D721Med (cell line): Measurements from ENCODE around the gene STARD3.

ENCODE experiments used
- DNase-seq: peaks from one replicate; pipeline ENCODE4 v3.0.0; 2011; ENCODE audit warnings: low spot score; ENCODE audit not compliant: insufficient read length
- FAIRE-seq: peaks from 2 replicates; lab custom pipeline; 2011; peaks lifted over from hg19 to GRCh38; lab: Jason Lieb, UNC
- TF ChIP-seq, protein P1 (sequence below): IDR thresholded peaks from 2 replicates; pipeline ENCODE4 v1.5.1; 2012; ENCODE audit warnings: mild to moderate bottlenecking, control low read depth; ENCODE audit not compliant: insufficient read depth; ENCODE audit errors: missing control alignments

Gene STARD3

DNA sequence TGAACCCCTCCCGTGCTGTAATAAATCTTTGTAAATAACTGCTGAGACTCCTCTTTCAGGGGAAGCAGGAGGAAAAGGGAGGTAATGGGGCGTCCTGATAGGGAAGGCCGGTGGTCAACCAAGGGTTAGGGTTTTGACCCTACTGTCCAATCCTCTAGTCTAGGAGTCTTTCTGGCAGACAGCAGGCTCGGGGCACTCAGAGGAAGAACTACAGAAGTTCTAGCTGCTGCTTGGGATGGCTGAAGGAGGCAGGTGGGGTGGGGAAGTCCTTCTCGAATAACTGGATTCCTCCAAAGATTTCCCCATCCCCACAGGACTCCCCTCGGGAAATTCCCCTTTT, 387 bp upstream of the STARD3 start:
- FAIRE-seq (no peak), DNase-seq (no peak)
- TF ChIP-seq, protein P1, sequence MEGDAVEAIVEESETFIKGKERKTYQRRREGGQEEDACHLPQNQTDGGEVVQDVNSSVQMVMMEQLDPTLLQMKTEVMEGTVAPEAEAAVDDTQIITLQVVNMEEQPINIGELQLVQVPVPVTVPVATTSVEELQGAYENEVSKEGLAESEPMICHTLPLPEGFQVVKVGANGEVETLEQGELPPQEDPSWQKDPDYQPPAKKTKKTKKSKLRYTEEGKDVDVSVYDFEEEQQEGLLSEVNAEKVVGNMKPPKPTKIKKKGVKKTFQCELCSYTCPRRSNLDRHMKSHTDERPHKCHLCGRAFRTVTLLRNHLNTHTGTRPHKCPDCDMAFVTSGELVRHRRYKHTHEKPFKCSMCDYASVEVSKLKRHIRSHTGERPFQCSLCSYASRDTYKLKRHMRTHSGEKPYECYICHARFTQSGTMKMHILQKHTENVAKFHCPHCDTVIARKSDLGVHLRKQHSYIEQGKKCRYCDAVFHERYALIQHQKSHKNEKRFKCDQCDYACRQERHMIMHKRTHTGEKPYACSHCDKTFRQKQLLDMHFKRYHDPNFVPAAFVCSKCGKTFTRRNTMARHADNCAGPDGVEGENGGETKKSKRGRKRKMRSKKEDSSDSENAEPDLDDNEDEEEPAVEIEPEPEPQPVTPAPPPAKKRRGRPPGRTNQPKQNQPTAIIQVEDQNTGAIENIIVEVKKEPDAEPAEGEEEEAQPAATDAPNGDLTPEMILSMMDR = no peak

DNA sequence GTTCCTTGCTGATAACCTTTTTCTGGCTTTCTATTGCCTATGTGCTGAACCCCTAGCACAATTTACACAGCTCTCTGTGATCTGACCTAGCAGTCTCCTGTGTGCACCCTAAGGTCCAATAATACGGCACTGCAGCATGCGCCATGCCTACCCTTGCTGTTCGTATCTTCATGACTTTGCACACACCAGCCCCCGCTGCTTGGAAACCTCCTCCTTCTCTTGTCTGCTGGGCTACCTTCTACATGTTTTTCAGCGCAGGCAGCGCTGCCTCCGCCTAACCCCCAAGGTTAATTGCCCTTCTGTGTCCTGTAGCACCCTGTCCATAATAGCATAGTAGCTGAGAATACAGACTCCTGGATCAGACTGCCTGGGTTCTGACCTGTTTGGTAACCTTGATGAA, 1.4 kb downstream of the STARD3 start:
- FAIRE-seq = no peak
- no peak for DNase-seq
- TF ChIP-seq, protein P1 = no peak

DNA sequence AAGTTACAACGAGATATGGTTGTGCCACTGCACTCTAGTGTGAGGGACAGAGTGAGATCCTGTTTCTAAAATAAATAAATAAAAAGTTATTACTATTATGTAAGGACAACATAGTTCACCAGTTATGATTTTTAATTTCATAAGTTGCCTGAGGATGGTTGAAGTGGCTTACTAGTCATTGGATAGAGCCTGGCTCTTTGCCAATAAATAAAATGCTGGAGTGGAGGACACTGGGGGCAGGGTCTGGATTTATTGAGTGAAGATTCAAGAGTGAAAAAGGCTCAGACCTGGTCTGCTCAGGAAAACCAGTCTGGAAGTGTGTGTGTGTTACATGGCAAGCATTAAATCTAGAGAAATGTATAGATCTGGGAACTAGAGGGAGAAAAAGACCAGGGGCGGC, 2.1 kb downstream of the STARD3 start:
- no peak for DNase-seq

DNA sequence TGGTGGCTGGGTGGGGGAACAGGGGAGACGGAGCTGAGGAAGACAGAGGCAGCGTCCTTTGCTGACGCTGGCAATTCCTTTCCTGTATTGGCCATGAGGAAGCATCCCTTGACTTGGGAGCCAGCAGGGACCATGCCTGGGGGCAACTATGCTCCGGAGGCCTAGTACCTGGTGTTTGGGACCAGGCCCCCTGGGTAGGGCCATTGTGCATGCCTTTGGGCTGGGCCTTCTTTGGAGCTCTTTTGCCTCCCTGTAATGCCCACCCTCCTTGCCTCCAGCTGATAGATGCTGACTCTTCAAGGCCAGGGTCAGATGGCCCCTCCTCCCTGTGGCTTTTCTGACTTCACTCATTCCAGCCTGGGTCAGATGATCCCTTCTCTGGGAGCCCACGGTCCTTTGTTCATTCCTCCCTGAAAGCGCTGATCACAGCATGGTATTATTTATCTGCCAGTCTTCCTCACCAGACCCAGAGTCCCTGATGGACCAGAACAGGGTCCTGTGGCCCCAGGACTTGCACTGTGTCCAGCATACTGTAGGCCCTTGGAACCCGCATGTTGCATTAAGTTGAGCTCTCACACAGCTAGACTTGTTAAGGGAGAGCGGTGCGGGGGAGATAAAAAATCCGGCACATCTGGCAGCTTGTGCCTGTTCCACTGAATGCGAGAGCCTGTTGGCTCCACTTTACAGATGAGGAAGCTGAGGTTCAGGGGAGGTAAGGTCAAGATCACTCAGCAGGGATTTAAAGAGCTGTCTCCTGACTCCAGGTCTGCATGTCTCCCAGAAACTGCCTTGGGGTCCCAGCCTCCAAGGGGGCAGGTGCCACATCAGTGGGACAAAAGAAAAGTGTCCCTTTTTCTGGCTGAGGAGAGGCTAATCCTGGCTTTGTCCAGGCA, 2.9 kb downstream of the STARD3 start:
- TF ChIP-seq, protein P1 = no peak
- FAIRE-seq (no peak), DNase-seq (no peak)

More for the DNA sequence above, 2.1 kb downstream of the STARD3 start:
- TF ChIP-seq, protein P1 = no peak
- no peak for FAIRE-seq

DNA sequence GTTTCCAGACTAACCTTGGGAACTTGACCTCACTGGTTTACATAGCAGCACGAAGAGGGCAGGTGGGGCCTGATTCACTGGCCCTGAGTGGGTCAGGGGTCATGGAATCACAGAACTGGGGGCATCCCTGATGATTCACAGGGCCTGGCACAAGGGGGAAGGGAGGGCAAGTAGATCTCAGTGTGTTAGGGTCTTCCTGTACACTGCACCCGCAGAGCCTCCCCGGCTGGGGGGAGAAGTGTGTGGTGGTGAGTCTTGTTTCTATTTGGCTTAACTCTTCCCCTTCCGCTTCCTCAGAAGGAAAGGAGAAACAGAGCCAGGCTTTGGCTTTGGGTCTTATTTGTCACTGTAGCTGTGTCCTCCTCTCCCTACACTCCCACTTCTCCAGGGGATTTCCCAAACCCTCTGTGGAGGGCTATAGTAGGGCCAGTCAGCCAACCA, 3.7 kb downstream of the STARD3 start:
- DNase-seq (no peak), FAIRE-seq (no peak)
- TF ChIP-seq, protein P1 = no peak

DNA sequence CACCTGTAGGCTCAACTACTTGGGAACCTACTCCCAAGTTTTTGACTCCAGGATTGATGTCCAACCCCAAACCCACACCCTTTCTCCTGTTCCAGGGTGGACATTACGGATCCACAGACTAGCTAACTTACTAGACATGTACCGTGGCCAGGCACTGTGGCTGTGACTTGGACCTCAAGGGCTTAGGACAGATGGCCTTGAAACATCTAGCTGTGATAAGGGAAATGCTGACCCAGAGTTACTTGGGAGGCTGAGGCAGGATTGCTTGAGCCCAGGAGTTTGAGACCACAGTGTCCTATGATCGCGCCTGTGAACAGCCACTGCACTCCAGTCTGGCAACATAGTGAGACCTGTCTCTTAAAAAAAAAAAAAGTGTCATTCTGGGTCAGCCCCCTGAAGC, 4.2 kb downstream of the STARD3 start:
- TF ChIP-seq, protein P1 = no peak
- FAIRE-seq (no peak), DNase-seq (no peak)

DNA sequence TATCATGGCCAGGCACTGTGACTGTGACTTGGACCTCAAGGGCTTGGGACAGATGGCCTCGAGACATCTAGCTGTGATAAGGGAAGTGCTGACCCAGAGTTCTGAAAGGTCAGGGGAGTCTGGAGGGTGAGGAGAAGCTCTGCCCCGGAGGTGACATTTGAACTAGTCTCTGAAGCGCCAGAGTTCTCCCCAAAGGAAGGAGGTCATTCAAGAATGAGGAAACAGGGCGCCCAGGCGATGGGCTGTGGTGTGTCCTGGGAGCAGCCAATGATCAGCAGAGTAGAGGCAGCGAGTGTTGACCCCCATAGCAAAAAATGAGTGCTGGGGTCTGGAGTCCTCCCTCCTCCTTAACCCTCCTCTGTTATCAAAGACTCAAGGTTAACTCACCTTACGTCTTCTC, 4.9 kb downstream of the STARD3 start:
- TF ChIP-seq, protein P1 = no peak
- FAIRE-seq = no peak
- no peak for DNase-seq
